Stimulated activated naive B cell treated with anti-CD40 and anti-IgM and Interleukin-4, amounts not matched to agents 10 μg/mL and 1 μg/mL and 100 μg/mL, for 72 hours (primary cell): ENCODE measurements around the gene CDK5RAP3.
"Not testable (repeated sequence)": the region's sequence is repeated elsewhere in the genome, so short reads cannot be mapped to it uniquely, and the experiment has no call there.

Source experiments
- ATAC-seq, 2 donors: fragments of 150-1000 bp; cut with Tn5 transposase; replicated peaks; 2 replicates each; pipeline ENCODE4 v1.10.0; 2021; ENCODE audit warnings: moderate library complexity in 1 of 2
- DNase-seq: peaks from one replicate; pipeline ENCODE4 v3.0.0; 2021
- H3K27ac Mint-ChIP-seq: one replicate; pipeline ENCODE4 v1.8.0; 2022; ENCODE audit warnings: mild to moderate bottlenecking, mixed read lengths
- H3K27me3 Mint-ChIP-seq, 2 donors: one replicate each; pipeline ENCODE4 v1.8.0; 2022; ENCODE audit warnings: mixed read lengths in 2 of 2
- H3K36me3 Mint-ChIP-seq, 2 donors: one replicate each; pipeline ENCODE4 v1.8.0; 2022; ENCODE audit warnings: mixed read lengths in 2 of 2, mild to moderate bottlenecking in 1 of 2
- H3K4me1 Mint-ChIP-seq, 2 donors: one replicate each; pipeline ENCODE4 v1.8.0; 2022; ENCODE audit warnings: mixed read lengths in 2 of 2, mild to moderate bottlenecking in 1 of 2
- H3K4me3 Mint-ChIP-seq, 2 donors: one replicate each; pipeline ENCODE4 v1.8.0; 2022; ENCODE audit warnings: mild to moderate bottlenecking in 2 of 2, mixed read lengths in 2 of 2, moderate library complexity in 1 of 2
- H3K9me3 Mint-ChIP-seq, 2 donors: one replicate each; pipeline ENCODE4 v1.8.0; 2022; ENCODE audit warnings: mixed read lengths in 2 of 2, mild to moderate bottlenecking in 1 of 2

Gene CDK5RAP3

GRCh38 chr17:47975823-47976205 is 4.9 kb downstream of the CDK5RAP3 start:
- no peaks in the 10 kb centered on the region for H3K9me3 Mint-ChIP-seq
- H3K4me3 Mint-ChIP-seq = no peak overlapping the region
- ATAC-seq (no peak), DNase-seq (no peak)
- H3K4me1 Mint-ChIP-seq = peaks cover 9 to 13% of the 10 kb centered on the region in 2 donors
- no peaks in the 10 kb centered on the region for H3K27me3 Mint-ChIP-seq
- peak overlapping the region; percentile 69 for H3K27ac Mint-ChIP-seq
- peaks cover 51 to 53% of the 10 kb centered on the region in 2 donors for H3K36me3 Mint-ChIP-seq

GRCh38 chr17:47978324-47978723 is 7.4 kb downstream of the CDK5RAP3 start:
- DNase-seq = peak; percentile 20

GRCh38 chr17:47980541-47980940 is 9.6 kb downstream of the CDK5RAP3 start:
- Mint-ChIP-seq H3K4me3 (no peak overlapping the region), H3K4me1 (peaks cover 0 to 15% of the 10 kb centered on the region in 2 donors), H3K36me3 (peaks cover 57% of the 10 kb centered on the region in 2 donors), H3K27ac (no peak overlapping the region), H3K9me3 (no peaks in the 10 kb centered on the region), H3K27me3 (no peaks in the 10 kb centered on the region)
- no peak for DNase-seq
- no peak for ATAC-seq

More at GRCh38 chr17:47978324-47978723, 7.4 kb downstream of the CDK5RAP3 start:
- Mint-ChIP-seq H3K4me3 (no peak overlapping the region), H3K4me1 (peaks cover 2 to 18% of the 10 kb centered on the region in 2 donors), H3K27me3 (no peaks in the 10 kb centered on the region), H3K9me3 (no peaks in the 10 kb centered on the region), H3K36me3 (peaks cover 59 to 65% of the 10 kb centered on the region in 2 donors), H3K27ac (no peak overlapping the region)
- peak; percentile 93 to 94 for ATAC-seq

GRCh38 chr17:47981462-47981861 is 10.5 kb downstream of the CDK5RAP3 start:
- H3K36me3 Mint-ChIP-seq = peaks cover 56 to 57% of the 10 kb centered on the region in 2 donors
- no peaks in the 10 kb centered on the region for H3K27me3 Mint-ChIP-seq
- peaks cover 0 to 15% of the 10 kb centered on the region in 2 donors for H3K4me1 Mint-ChIP-seq
- H3K4me3 Mint-ChIP-seq = no peak overlapping the region
- no peaks in the 10 kb centered on the region for H3K9me3 Mint-ChIP-seq
- ATAC-seq (no peak), DNase-seq (no peak)
- no peak overlapping the region for H3K27ac Mint-ChIP-seq

GRCh38 chr17:47982091-47982617 is 11.2 kb downstream of the CDK5RAP3 start:
- ATAC-seq = no peak
- Mint-ChIP-seq H3K27me3 (no peaks in the 10 kb centered on the region), H3K27ac (peak overlapping the region; percentile 31), H3K36me3 (peaks cover 53 to 55% of the 10 kb centered on the region in 2 donors), H3K4me3 (no peak overlapping the region), H3K9me3 (no peaks in the 10 kb centered on the region), H3K4me1 (peaks cover 0 to 15% of the 10 kb centered on the region in 2 donors)
- no peak for DNase-seq

GRCh38 chr17:47982645-47983390 is 11.9 kb downstream of the CDK5RAP3 start:
- Mint-ChIP-seq H3K27me3 (no peaks in the 10 kb centered on the region), H3K4me3 (no peak overlapping the region), H3K4me1 (peaks cover 0 to 15% of the 10 kb centered on the region in 2 donors), H3K9me3 (no peaks in the 10 kb centered on the region), H3K36me3 (peaks cover 48 to 49% of the 10 kb centered on the region in 2 donors), H3K27ac (no peak overlapping the region)
- ATAC-seq (no peak), DNase-seq (no peak)

- no peak for DNase-seq
- Mint-ChIP-seq H3K27me3 (no peaks in the 10 kb centered on the region), H3K27ac (no peak overlapping the region), H3K36me3 (peaks cover 43 to 44% of the 10 kb centered on the region in 2 donors), H3K4me3 (no peak overlapping the region), H3K4me1 (peaks cover 0 to 8% of the 10 kb centered on the region in 2 donors), H3K9me3 (no peaks in the 10 kb centered on the region)
- ATAC-seq = no peak
These were observed 12.7 kb downstream of the CDK5RAP3 start for GRCh38 chr17:47983492-47984223.

GRCh38 chr17:47986520-47986919 is 15.6 kb downstream of the CDK5RAP3 start:
- DNase-seq (no peak), ATAC-seq (no peak)
- Mint-ChIP-seq H3K9me3 (no peaks in the 10 kb centered on the region), H3K27ac (no peak overlapping the region), H3K27me3 (peaks cover 0 to 8% of the 10 kb centered on the region in 2 donors), H3K4me3 (no peak overlapping the region), H3K4me1 (peaks cover 0 to 7% of the 10 kb centered on the region in 2 donors), H3K36me3 (peaks cover 22 to 23% of the 10 kb centered on the region in 2 donors)

- ATAC-seq = no peak
- H3K4me1 Mint-ChIP-seq = peaks cover 0 to 7% of the 10 kb centered on the region in 2 donors
- peaks cover 21 to 22% of the 10 kb centered on the region in 2 donors for H3K36me3 Mint-ChIP-seq
- no peak overlapping the region for H3K4me3 Mint-ChIP-seq
- H3K27me3 Mint-ChIP-seq = peaks cover 0 to 8% of the 10 kb centered on the region in 2 donors
- H3K9me3 Mint-ChIP-seq = no peaks in the 10 kb centered on the region
- H3K27ac Mint-ChIP-seq = no peak overlapping the region
- DNase-seq = no peak
These were observed 16.4 kb downstream of the CDK5RAP3 start for GRCh38 chr17:47987240-47987835.

- not testable (repeated sequence) for H3K4me1 Mint-ChIP-seq, H3K27ac Mint-ChIP-seq, ATAC-seq, DNase-seq, H3K9me3 Mint-ChIP-seq, H3K4me3 Mint-ChIP-seq, H3K27me3 Mint-ChIP-seq
- H3K36me3 Mint-ChIP-seq = peaks cover 14 to 15% of the 10 kb centered on the region in 2 donors
These were observed 17.5 kb downstream of the CDK5RAP3 start for GRCh38 chr17:47988445-47988844.

GRCh38 chr17:47989159-47989558 is 18.2 kb downstream of the CDK5RAP3 start:
- H3K4me3 Mint-ChIP-seq = no peak overlapping the region
- no peak overlapping the region for H3K27ac Mint-ChIP-seq

GRCh38 chr17:47989700-47990099 is 18.8 kb downstream of the CDK5RAP3 start:
- DNase-seq = no peak
- Mint-ChIP-seq H3K36me3 (peaks cover 9 to 13% of the 10 kb centered on the region in 2 donors), H3K4me3 (no peak overlapping the region), H3K4me1 (no peaks in the 10 kb centered on the region), H3K27ac (no peak overlapping the region), H3K27me3 (peaks cover 8 to 9% of the 10 kb centered on the region in 2 donors), H3K9me3 (no peaks in the 10 kb centered on the region)
- no peak for ATAC-seq

More at GRCh38 chr17:47989159-47989558, 18.2 kb downstream of the CDK5RAP3 start:
- no peak for ATAC-seq
- peaks cover 5 to 8% of the 10 kb centered on the region in 2 donors for H3K27me3 Mint-ChIP-seq
- H3K9me3 Mint-ChIP-seq = no peaks in the 10 kb centered on the region
- H3K4me1 Mint-ChIP-seq = no peaks in the 10 kb centered on the region
- H3K36me3 Mint-ChIP-seq = peaks cover 9 to 13% of the 10 kb centered on the region in 2 donors
- no peak for DNase-seq

- ATAC-seq = no peak
- H3K36me3 Mint-ChIP-seq = peaks cover 3 to 5% of the 10 kb centered on the region in 2 donors
- H3K4me3 Mint-ChIP-seq = no peak overlapping the region
- DNase-seq = no peak
- H3K9me3 Mint-ChIP-seq = no peaks in the 10 kb centered on the region
- H3K4me1 Mint-ChIP-seq = no peaks in the 10 kb centered on the region
- H3K27ac Mint-ChIP-seq = no peak overlapping the region
- H3K27me3 Mint-ChIP-seq = peaks cover 13 to 15% of the 10 kb centered on the region in 2 donors
These were observed 20.2 kb downstream of the CDK5RAP3 start for GRCh38 chr17:47990962-47991731.
